ENCODE results near the gene GTF3C1. TPM values are rescaled to one million over a fixed set of nuclear protein-coding genes. Genes with fewer than 3 reads are reported as not detected.

Gene GTF3C1
- total and polyA plus RNA-seq, 8 donors, result 22.3 to 227 (median 61.0) TPM

DNA sequence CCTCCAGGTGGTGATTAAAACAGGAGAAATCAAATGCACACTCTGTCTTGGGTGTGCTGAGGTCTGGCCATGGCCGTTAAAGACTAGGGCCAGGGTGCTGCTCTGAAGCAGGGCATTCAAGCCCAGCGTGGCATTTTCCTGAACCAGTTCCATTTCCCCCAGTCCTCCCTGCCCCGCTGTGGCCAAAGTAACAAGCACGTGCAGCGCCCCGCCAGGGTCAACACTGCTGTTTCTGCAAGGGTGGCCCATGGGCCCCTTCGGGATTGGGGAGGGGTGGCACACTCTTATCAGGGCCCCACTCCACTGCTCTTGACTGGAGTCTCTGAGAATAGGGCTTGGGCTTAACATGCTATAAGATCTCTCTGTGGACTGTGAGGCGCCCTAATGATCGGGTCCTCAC, 74.8 kb downstream of the GTF3C1 start:
- no peaks in the 10 kb centered on the region for H3K4me1 ChIP-seq
- 85 to 89% (median 87%) methylated on average over 9 of the region's 9 CpGs for WGBS, 5 donors
- TF ChIP-seq, protein P1, sequence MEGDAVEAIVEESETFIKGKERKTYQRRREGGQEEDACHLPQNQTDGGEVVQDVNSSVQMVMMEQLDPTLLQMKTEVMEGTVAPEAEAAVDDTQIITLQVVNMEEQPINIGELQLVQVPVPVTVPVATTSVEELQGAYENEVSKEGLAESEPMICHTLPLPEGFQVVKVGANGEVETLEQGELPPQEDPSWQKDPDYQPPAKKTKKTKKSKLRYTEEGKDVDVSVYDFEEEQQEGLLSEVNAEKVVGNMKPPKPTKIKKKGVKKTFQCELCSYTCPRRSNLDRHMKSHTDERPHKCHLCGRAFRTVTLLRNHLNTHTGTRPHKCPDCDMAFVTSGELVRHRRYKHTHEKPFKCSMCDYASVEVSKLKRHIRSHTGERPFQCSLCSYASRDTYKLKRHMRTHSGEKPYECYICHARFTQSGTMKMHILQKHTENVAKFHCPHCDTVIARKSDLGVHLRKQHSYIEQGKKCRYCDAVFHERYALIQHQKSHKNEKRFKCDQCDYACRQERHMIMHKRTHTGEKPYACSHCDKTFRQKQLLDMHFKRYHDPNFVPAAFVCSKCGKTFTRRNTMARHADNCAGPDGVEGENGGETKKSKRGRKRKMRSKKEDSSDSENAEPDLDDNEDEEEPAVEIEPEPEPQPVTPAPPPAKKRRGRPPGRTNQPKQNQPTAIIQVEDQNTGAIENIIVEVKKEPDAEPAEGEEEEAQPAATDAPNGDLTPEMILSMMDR (IDR thresholded peaks at IDR 0.05), result no peak
- TF ChIP-seq EP300 (IDR thresholded peaks at IDR 0.05) (no peak), POLR2AphosphoS5 (IDR thresholded peaks at IDR 0.05) (no peak), POLR2A (IDR thresholded peaks at IDR 0.05) (no peak)
- no peak overlapping the region for H3K27ac ChIP-seq
- no peak overlapping the region for H3K4me3 ChIP-seq
- no peaks in the 10 kb centered on the region for H3K27me3 ChIP-seq
- intact Hi-C loops (cut with DNase I; ENCODE audit: low total_unique reads), result no loop called here
- DNase-seq, result no peak
- H3K36me3 ChIP-seq, result peaks cover 77 to 100% (median 100%) of the 10 kb centered on the region in 4 donors
- no peaks in the 10 kb centered on the region for H3K9me3 ChIP-seq

DNA sequence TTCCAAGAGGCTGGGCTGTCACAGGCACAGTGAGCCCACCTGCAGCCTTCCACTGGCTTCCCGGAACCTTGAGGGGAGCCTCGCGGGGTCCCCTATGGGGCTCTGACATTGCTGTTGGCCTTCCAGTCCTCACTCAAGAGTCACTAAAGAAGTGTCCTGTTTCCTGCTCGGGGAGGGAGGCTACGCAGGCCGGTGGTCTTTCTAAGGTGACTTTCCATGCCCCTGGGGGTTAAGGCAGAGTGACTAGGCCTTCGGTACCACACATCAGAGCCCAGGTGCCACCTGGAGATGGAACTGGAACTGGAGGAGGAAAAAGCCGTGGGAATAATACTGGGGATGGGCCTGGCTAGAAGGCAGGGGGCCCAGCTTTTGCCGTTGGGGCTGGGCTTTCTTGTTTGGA, 75.7 kb downstream of the GTF3C1 start:
- TF ChIP-seq, protein P1 (IDR thresholded peaks at IDR 0.05), result no peak
- TF ChIP-seq POLR2AphosphoS5 (IDR thresholded peaks at IDR 0.05), result no peak
- TF ChIP-seq EP300 (IDR thresholded peaks at IDR 0.05), result no peak
- no peak for TF ChIP-seq POLR2A (IDR thresholded peaks at IDR 0.05)
- DNase-seq, result no peak
- H3K36me3 ChIP-seq, result peaks cover 84 to 100% (median 100%) of the 10 kb centered on the region in 4 donors

DNA sequence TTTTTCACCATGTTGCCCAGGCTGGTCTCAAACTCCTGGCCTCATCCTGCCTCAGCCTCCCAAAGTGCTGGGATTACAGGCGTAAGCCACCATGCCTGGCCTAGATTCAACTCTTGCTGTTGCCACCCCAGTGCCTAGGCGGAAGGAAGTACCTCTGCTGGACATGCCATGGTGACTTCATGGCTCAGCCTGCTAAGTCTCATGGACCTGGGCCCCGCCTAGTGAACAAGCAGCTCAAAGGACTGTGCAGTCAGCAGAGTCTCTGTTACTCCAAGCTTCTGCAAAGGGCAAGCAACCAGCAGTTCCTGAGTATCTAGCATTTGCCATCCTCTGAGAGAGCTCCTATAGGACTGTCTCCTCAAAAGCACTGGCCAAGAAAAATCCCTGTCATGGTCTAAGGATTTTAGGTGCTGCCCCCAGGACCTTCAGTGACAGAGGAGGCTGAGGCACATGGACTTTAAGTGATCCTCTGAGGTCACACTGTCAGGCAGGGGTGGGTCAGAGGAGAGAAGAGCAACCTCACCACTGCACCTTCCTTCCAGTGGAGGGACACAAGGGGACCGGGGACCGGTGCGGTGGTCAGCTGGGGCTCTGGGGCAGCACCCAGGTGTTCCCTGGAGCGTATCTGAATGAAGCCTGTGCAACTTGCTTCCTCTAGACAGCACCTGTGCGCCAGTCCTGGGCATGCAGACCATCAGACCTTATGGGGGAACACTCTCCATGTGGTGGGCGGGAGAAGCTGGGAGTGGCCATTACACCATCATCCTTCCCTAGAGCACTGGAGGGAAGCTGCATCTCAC, 76.4 kb downstream of the GTF3C1 start:
- no peak for DNase-seq
- WGBS, 5 donors, result 96 to 99% (median 98%) methylated on average over 8 to 9 of the region's 9 CpGs

More for the DNA sequence above, 75.7 kb downstream of the GTF3C1 start:
- WGBS, 5 donors, result 92 to 99% (median 96%) methylated on average over 9 of the region's 9 CpGs
- Histone ChIP-seq H3K4me3 (no peak overlapping the region), H3K4me1 (no peaks in the 10 kb centered on the region), H3K27ac (no peak overlapping the region), H3K27me3 (no peaks in the 10 kb centered on the region), H3K9me3 (no peaks in the 10 kb centered on the region)
- intact Hi-C loops (cut with DNase I; ENCODE audit: low total_unique reads), result no loop called here

More for the DNA sequence above, 76.4 kb downstream of the GTF3C1 start:
- intact Hi-C loops (cut with DNase I; ENCODE audit: low total_unique reads), result no loop called here
- Histone ChIP-seq H3K9me3 (no peaks in the 10 kb centered on the region), H3K4me1 (no peaks in the 10 kb centered on the region), H3K27me3 (no peaks in the 10 kb centered on the region), H3K4me3 (no peak overlapping the region), H3K36me3 (peaks cover 91 to 100% (median 100%) of the 10 kb centered on the region in 4 donors), H3K27ac (no peak overlapping the region)
- TF ChIP-seq POLR2A (IDR thresholded peaks at IDR 0.05), result no peak
- TF ChIP-seq, protein P1 (IDR thresholded peaks at IDR 0.05), result no peak
- no peak for TF ChIP-seq POLR2AphosphoS5 (IDR thresholded peaks at IDR 0.05)
- TF ChIP-seq EP300 (IDR thresholded peaks at IDR 0.05), result no peak
